ENCODE data around the gene MMP24OS.
"Not testable (repeated sequence)": the region's sequence is repeated elsewhere in the genome, so short reads cannot be mapped to it uniquely, and the experiment has no call there.

The MMP24OS gene

DNA sequence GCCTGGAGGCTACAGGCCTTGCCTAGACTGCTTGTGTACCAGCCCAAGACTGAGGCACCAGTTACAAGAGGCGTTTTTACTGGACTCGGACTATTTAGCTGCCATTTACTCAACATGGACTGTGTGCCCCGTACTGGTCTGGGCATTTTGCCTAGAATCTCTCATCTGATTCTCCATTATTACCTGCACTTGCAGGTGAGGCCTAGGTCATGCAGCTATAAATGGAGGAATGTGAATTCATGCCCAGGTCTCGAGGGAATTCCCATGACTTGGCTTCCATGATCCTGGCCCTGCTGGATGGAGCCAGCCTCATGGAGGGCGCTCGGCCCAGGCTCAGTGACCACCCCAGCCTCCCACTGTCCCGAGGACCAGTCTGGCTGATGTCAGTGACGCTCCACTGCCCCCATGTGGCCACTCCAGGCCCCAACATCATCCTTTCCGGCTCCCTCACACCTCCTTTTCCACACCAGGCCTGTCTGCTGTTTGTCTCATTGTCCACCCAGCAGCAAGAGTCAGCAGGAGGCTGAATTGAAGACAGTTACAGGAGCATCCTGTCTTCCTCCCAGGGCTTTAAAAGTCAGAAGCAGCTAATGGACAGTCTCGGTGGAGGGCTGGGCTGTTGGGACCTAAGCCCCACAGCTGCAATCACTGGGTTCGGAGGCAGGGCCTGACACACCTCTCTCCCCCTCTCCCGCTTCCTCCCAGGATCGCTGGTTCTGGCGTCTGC lies 8.7 kb downstream of the MMP24OS start:
- Histone ChIP-seq H3K4me1 (ENCODE audit: insufficient read depth, low read length) (peaks cover 2% of the 10 kb centered on the region), H3K4me3 (ENCODE audit: low read depth in 1 of 2, low read length in 2 of 2) (no peak overlapping the region), H3K27ac (ENCODE audit: low read depth, low read length) (no peak overlapping the region), H3K9me3 (ENCODE audit: low read length) (no peaks in the 10 kb centered on the region), H3K36me3 (ENCODE audit: insufficient read depth, low read length) (peaks cover 20% of the 10 kb centered on the region), H3K9ac (ENCODE audit: low read length) (no peak overlapping the region), H3K27me3 (ENCODE audit: control insufficient read depth in 1 of 2, insufficient read depth in 2 of 2, low read length in 2 of 2) (no peaks in the 10 kb centered on the region)

DNA sequence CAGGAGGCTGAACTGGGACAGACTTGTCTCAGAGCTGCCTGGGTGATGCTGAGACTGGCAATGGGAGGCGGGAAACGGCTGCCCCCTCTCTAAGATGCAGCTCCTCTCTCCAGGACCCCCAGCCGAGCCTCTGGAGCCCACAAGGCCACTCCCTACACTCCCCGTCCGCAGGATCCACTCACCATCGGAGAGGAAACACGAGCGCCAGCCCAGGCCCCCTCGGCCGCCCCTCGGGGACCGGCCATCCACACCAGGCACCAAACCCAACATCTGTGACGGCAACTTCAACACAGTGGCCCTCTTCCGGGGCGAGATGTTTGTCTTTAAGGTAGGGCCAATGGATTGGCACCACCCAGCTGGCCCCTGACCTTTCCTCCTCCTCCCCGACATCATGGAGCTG lies 10.8 kb downstream of the MMP24OS start:
- Histone ChIP-seq H3K4me1 (ENCODE audit: insufficient read depth, low read length) (peaks cover 15% of the 10 kb centered on the region), H3K27ac (ENCODE audit: low read depth, low read length) (no peak overlapping the region), H3K9me3 (ENCODE audit: low read length) (no peaks in the 10 kb centered on the region), H3K27me3 (ENCODE audit: control insufficient read depth in 1 of 2, insufficient read depth in 2 of 2, low read length in 2 of 2) (no peaks in the 10 kb centered on the region), H3K36me3 (ENCODE audit: insufficient read depth, low read length) (peaks cover 20% of the 10 kb centered on the region), H3K9ac (ENCODE audit: low read length) (no peak overlapping the region), H3K4me3 (ENCODE audit: low read depth in 1 of 2, low read length in 2 of 2) (no peak overlapping the region)

DNA sequence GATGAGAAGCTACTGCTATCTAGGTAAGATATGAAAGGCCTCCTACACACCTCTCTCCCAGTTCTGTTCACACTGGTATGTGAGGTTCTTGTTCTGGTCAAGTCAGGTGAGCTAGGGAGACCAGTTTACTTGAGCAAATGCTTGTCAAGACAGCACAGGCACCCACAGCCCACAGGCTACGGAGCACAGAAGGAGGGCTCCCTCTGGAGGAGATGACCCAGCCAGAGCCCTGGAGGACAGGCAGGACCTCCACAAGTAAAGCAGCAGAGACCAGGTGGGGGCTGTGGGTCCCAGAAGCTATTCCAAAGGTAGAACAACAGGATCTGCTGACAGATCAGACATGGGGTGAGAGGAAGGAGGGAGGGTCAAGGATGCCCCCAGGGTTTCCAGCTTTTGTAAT lies 13.2 kb downstream of the MMP24OS start:
- H3K36me3 ChIP-seq (ENCODE audit: insufficient read depth, low read length): peaks cover under 1% of the 10 kb centered on the region
- H3K27me3 ChIP-seq (ENCODE audit: control insufficient read depth in 1 of 2, insufficient read depth in 2 of 2, low read length in 2 of 2): no peaks in the 10 kb centered on the region
- no peak overlapping the region for H3K4me3 ChIP-seq (ENCODE audit: low read depth in 1 of 2, low read length in 2 of 2)
- H3K9ac ChIP-seq (ENCODE audit: low read length): no peak overlapping the region
- H3K4me1 ChIP-seq (ENCODE audit: insufficient read depth, low read length): peaks cover 15% of the 10 kb centered on the region
- H3K27ac ChIP-seq (ENCODE audit: low read depth, low read length): no peak overlapping the region
- no peaks in the 10 kb centered on the region for H3K9me3 ChIP-seq (ENCODE audit: low read length)

DNA sequence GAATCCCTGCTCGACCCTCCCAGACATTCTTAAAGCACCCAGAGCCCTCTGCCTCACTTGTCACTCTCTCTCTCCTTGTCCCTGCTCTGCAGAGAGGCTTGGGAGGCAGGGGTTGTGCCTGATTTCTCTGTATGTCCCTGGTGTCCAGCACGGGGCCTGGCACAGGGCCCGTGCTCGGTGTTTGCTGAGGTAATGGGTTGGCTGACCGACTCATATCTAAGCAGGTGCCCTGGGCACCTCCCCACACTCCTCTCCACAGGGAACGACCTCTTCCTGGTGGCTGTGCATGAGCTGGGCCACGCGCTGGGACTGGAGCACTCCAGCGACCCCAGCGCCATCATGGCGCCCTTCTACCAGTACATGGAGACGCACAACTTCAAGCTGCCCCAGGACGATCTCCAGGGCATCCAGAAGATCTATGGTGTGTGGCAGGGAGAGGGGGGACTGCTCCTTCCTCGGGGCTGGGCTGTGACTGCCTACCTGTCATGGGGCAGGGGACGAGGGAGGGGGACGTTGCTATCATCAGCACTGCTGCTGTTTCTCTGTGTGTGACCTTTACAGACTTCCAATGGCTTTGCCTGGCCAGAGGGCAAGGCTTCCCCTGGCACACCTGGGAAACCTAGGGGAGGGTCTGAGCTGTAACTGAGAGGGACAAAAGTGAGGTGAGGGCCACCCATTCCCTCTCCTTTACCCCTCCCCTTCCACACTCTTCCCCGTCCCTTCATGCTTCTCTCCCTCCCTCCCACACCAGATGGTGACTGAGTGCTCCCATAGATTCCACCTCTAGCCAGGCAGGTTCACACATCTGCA lies 14.2 kb downstream of the MMP24OS start:
- Histone ChIP-seq H3K9ac (ENCODE audit: low read length) (no peak overlapping the region), H3K4me1 (ENCODE audit: insufficient read depth, low read length) (peaks cover 15% of the 10 kb centered on the region), H3K4me3 (ENCODE audit: low read depth in 1 of 2, low read length in 2 of 2) (no peak overlapping the region), H3K9me3 (ENCODE audit: low read length) (no peaks in the 10 kb centered on the region), H3K36me3 (ENCODE audit: insufficient read depth, low read length) (no peaks in the 10 kb centered on the region), H3K27me3 (ENCODE audit: control insufficient read depth in 1 of 2, insufficient read depth in 2 of 2, low read length in 2 of 2) (no peaks in the 10 kb centered on the region), H3K27ac (ENCODE audit: low read depth, low read length) (peak overlapping the region; percentile 36)

DNA sequence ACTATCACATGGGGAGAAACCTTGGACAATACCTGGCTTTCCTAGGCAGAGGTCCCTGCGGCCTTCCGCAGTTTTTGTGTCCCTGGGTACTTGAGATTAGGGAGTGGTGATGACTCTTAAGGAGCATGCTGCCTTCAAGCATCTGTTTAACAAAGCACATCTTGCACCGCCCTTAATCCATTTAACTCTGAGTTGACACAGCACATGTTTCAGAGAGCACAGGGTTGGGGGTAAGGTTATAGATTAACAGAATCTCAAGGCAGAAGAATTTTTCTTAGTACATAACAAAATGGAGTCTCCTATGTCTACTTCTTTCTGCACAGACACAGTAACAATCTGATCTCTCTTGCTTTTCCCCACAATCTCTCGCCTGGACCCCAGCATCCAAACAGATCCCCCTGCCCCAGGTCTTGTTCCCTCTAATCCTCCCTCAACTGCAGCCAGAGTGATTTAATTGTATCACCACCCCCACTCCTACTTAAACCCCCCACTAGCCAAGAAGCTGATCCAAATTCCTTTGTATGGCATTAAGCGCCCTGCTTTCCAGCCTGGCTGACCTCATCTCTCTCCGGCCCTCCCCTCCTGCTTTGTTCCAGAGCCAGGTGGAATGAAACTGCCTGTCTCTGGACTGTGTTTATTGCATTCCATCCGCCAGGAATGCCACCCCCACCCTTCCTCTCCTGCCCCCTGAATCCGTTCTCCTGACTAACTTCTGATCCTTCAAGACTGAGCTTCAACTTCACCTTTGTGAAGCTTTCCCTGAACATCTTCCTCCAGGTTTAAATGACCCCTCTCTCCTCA lies 15.0 kb downstream of the MMP24OS start:
- not testable (repeated sequence) for H3K27me3 ChIP-seq (ENCODE audit: control insufficient read depth in 1 of 2, insufficient read depth in 2 of 2, low read length in 2 of 2); H3K4me3 ChIP-seq (ENCODE audit: low read depth in 1 of 2, low read length in 2 of 2); H3K36me3 ChIP-seq (ENCODE audit: insufficient read depth, low read length); H3K9me3 ChIP-seq (ENCODE audit: low read length); H3K9ac ChIP-seq (ENCODE audit: low read length)
- peak overlapping the region; percentile 66 for H3K27ac ChIP-seq (ENCODE audit: low read depth, low read length)
- H3K4me1 ChIP-seq (ENCODE audit: insufficient read depth, low read length): peaks cover 15% of the 10 kb centered on the region

DNA sequence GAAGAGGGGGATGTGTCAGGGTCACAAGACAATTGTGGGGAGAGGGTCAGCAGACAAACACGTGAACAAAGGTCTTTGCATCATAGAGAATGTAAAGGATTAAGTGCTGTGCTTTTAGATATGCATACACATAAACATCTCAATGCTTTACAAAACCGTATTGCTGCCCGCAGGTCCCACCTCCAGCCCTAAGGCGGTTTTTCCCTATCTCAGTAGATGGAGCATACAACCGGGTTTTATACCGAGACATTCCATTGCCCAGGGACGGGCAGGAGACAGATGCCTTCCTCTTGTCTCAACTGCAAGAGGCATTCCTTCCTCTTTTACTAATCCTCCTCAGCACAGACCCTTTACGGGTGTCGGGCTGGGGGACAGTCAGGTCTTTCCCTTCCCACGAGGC lies 15.6 kb downstream of the MMP24OS start:
- not testable (repeated sequence) for H3K9me3 ChIP-seq (ENCODE audit: low read length); H3K4me3 ChIP-seq (ENCODE audit: low read depth in 1 of 2, low read length in 2 of 2); H3K9ac ChIP-seq (ENCODE audit: low read length); H3K27me3 ChIP-seq (ENCODE audit: control insufficient read depth in 1 of 2, insufficient read depth in 2 of 2, low read length in 2 of 2); H3K27ac ChIP-seq (ENCODE audit: low read depth, low read length); H3K36me3 ChIP-seq (ENCODE audit: insufficient read depth, low read length)
- H3K4me1 ChIP-seq (ENCODE audit: insufficient read depth, low read length): peaks cover 15% of the 10 kb centered on the region

DNA sequence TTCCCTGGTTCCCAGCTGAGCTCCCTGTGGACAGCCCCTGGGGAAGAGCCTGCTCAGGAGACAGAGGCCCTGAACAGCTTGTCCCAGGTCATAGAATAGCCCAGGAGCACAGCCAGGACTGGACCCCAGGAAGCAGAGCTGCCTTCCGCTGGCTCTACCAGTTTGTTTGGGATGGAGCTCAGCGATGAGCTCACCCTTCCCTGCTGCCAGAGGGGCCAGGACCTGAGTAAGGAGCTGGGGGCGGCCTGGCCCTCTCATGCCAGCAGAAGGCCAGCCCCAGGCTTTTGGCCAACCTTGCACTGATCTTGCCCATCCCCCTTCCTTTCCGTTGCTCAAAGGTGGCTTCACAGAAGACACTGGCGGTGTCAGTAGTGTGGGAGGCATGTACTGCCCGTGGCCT lies 17.5 kb downstream of the MMP24OS start:
- Histone ChIP-seq H3K27ac (ENCODE audit: low read depth, low read length) (no peak overlapping the region), H3K9ac (ENCODE audit: low read length) (no peak overlapping the region), H3K4me1 (ENCODE audit: insufficient read depth, low read length) (peaks cover 15% of the 10 kb centered on the region), H3K4me3 (ENCODE audit: low read depth in 1 of 2, low read length in 2 of 2) (no peak overlapping the region), H3K9me3 (ENCODE audit: low read length) (no peaks in the 10 kb centered on the region), H3K36me3 (ENCODE audit: insufficient read depth, low read length) (no peaks in the 10 kb centered on the region), H3K27me3 (ENCODE audit: control insufficient read depth in 1 of 2, insufficient read depth in 2 of 2, low read length in 2 of 2) (no peaks in the 10 kb centered on the region)

DNA sequence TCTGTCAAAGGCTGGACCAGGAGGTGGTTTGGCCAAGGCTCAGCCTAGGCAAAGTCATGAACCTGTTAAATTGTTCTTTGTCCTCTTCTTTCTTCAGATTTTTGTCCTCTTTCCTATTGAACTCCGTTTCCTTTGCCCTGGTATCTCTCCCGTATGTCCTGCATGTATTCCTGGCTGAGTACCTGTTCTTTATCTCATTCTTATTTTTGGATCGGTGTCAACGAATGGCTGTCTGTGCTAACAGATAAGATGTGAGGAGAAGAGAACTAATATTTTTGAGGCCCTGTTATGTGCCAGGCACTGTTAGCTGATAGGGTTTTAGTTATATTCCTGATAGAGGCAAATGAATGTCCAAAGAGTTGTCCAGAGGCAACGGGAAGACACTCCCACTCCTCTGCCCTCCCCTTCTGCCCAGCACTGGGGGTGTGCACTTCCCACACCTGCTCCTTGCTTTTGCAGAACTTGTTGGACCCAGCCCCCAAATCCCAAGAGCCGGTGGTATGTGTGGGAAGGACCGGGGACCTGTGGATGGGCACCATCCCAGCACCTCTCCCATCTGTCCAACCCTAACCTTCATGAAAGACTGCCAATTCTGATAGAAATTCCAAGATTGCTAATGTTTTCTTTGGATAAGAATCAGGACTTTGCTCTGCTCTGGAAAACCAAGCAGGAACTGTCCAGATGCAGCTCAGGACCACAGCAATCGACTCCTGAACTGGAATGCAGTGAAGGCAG lies 20.6 kb downstream of the MMP24OS start:
- no peaks in the 10 kb centered on the region for H3K36me3 ChIP-seq (ENCODE audit: insufficient read depth, low read length)

DNA sequence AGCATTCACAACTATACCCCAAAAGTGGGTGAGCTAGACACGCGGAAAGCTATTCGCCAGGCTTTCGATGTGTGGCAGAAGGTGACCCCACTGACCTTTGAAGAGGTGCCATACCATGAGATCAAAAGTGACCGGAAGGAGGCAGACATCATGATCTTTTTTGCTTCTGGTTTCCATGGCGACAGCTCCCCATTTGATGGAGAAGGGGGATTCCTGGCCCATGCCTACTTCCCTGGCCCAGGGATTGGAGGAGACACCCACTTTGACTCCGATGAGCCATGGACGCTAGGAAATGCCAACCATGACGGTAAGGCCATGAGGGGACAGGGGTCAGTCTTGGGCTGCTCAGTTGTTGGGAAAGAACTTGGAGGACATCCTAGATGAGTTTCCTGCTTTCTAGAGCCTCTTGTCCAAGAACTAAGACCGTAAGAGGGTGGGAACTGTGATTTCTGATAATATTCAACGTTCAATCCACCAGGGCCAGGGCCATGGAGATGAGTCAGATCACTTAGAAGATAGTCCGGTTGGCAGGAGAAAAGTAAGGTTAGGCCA lies 23.4 kb downstream of the MMP24OS start:
- Histone ChIP-seq H3K27ac (ENCODE audit: low read depth, low read length) (no peak overlapping the region), H3K27me3 (ENCODE audit: control insufficient read depth in 1 of 2, insufficient read depth in 2 of 2, low read length in 2 of 2) (no peaks in the 10 kb centered on the region), H3K4me1 (ENCODE audit: insufficient read depth, low read length) (no peaks in the 10 kb centered on the region), H3K9ac (ENCODE audit: low read length) (no peak overlapping the region), H3K9me3 (ENCODE audit: low read length) (no peaks in the 10 kb centered on the region), H3K36me3 (ENCODE audit: insufficient read depth, low read length) (no peaks in the 10 kb centered on the region), H3K4me3 (ENCODE audit: low read depth in 1 of 2, low read length in 2 of 2) (no peak overlapping the region)

More for the DNA sequence above, 20.6 kb downstream of the MMP24OS start:
- Histone ChIP-seq H3K9ac (ENCODE audit: low read length) (no peak overlapping the region), H3K4me3 (ENCODE audit: low read depth in 1 of 2, low read length in 2 of 2) (no peak overlapping the region), H3K27ac (ENCODE audit: low read depth, low read length) (no peak overlapping the region), H3K9me3 (ENCODE audit: low read length) (no peaks in the 10 kb centered on the region), H3K4me1 (ENCODE audit: insufficient read depth, low read length) (no peaks in the 10 kb centered on the region), H3K27me3 (ENCODE audit: control insufficient read depth in 1 of 2, insufficient read depth in 2 of 2, low read length in 2 of 2) (no peaks in the 10 kb centered on the region)

DNA sequence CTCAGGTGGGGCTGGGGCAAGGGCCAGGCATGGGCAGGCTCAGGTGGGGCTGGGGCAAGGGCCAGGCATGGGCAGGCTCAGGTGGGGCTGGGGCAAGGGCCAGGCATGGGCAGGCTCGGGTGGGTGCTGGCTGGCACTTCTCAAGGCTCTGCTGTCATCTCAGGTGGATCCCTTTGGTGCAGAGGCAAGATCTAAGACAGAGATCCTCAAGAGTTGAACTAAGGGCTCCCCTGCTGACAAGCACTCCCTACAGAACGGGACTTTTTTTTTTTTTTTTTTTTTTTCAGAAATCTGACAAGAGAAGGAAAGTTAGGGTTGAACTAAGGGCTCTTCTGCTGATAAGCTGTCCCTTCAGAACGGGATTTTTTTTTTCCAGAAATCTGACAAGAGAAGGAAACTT lies 24.9 kb downstream of the MMP24OS start:
- no peak overlapping the region for H3K27ac ChIP-seq (ENCODE audit: low read depth, low read length)
- no peaks in the 10 kb centered on the region for H3K27me3 ChIP-seq (ENCODE audit: control insufficient read depth in 1 of 2, insufficient read depth in 2 of 2, low read length in 2 of 2)
- H3K4me3 ChIP-seq (ENCODE audit: low read depth in 1 of 2, low read length in 2 of 2): no peak overlapping the region

DNA sequence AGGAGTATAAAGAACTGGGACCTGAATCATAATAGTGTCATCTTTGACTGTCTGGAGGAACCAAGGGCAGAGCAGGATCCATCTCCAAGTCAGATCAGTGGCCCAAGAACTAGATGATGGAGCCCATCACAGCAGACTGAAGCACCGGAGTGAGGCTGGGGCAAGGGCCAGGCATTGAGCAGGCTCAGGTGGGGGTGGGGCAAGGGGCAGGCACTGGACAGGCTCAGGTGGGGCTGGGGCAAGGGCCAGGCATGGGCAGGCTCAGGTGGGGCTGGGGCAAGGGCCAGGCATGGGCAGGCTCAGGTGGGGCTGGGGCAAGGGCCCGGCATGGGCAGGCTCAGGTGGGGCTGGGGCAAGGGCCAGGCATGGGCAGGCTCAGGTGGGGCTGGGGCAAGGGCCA lies 25.3 kb downstream of the MMP24OS start:
- not testable (repeated sequence) for H3K27me3 ChIP-seq (ENCODE audit: control insufficient read depth in 1 of 2, insufficient read depth in 2 of 2, low read length in 2 of 2); H3K9ac ChIP-seq (ENCODE audit: low read length); H3K36me3 ChIP-seq (ENCODE audit: insufficient read depth, low read length); H3K9me3 ChIP-seq (ENCODE audit: low read length); H3K4me1 ChIP-seq (ENCODE audit: insufficient read depth, low read length); H3K27ac ChIP-seq (ENCODE audit: low read depth, low read length); H3K4me3 ChIP-seq (ENCODE audit: low read depth in 1 of 2, low read length in 2 of 2)

More for the DNA sequence above, 24.9 kb downstream of the MMP24OS start:
- no peaks in the 10 kb centered on the region for H3K4me1 ChIP-seq (ENCODE audit: insufficient read depth, low read length)
- H3K9ac ChIP-seq (ENCODE audit: low read length): no peak overlapping the region
- no peaks in the 10 kb centered on the region for H3K36me3 ChIP-seq (ENCODE audit: insufficient read depth, low read length)
- H3K9me3 ChIP-seq (ENCODE audit: low read length): no peaks in the 10 kb centered on the region
